Activated CD4-positive, CD25-positive, alpha-beta regulatory T cell treated with anti-CD3 and anti-CD28 coated beads, Interleukin-2, amount 50 U/mL, for 72 hours (primary cell): ENCODE data around the gene TAS1R2.

Source experiments
- DNase-seq: peaks from one replicate; pipeline ENCODE4 v3.0.0; 2021

The TAS1R2 gene

GRCh38 chr1:18819203-18819602, 40.3 kb downstream of the TAS1R2 start:
- no peak for DNase-seq

GRCh38 chr1:18817795-18818435, 41.5 kb downstream of the TAS1R2 start:
- no peak for DNase-seq

GRCh38 chr1:18817316-18817715, 42.1 kb downstream of the TAS1R2 start:
- no peak for DNase-seq

- DNase-seq = no peak
Observed at GRCh38 chr1:18816808-18817207, 42.7 kb downstream of the TAS1R2 start.

GRCh38 chr1:18814874-18815531, 44.5 kb downstream of the TAS1R2 start:
- no peak for DNase-seq

GRCh38 chr1:18814425-18814824, 45.0 kb downstream of the TAS1R2 start:
- no peak for DNase-seq

GRCh38 chr1:18812453-18812939, 47.0 kb downstream of the TAS1R2 start:
- no peak for DNase-seq

- no peak for DNase-seq
Observed at GRCh38 chr1:18811733-18812452, 47.6 kb downstream of the TAS1R2 start.

GRCh38 chr1:18809953-18810899, 49.2 kb downstream of the TAS1R2 start:
- no peak for DNase-seq

- DNase-seq = no peak
Observed at GRCh38 chr1:18808550-18808949, 50.9 kb downstream of the TAS1R2 start.

- no peak for DNase-seq
Observed at GRCh38 chr1:18807334-18808063, 52.0 kb downstream of the TAS1R2 start.

GRCh38 chr1:18805925-18806849, 53.3 kb downstream of the TAS1R2 start:
- DNase-seq = no peak

GRCh38 chr1:18805150-18805879, 54.1 kb downstream of the TAS1R2 start:
- no peak for DNase-seq

- no peak for DNase-seq
Observed at GRCh38 chr1:18803851-18804250, 55.6 kb downstream of the TAS1R2 start.

- no peak for DNase-seq
Observed at GRCh38 chr1:18803151-18803791, 56.2 kb downstream of the TAS1R2 start.

- no peak for DNase-seq
Observed at GRCh38 chr1:18802231-18802630, 57.2 kb downstream of the TAS1R2 start.

- DNase-seq = no peak
Observed at GRCh38 chr1:18800258-18800657, 59.2 kb downstream of the TAS1R2 start.

- DNase-seq = no peak
Observed at GRCh38 chr1:18799454-18799853, 60.0 kb downstream of the TAS1R2 start.

GRCh38 chr1:18798946-18799345, 60.5 kb downstream of the TAS1R2 start:
- no peak for DNase-seq

- DNase-seq = no peak
Observed at GRCh38 chr1:18798533-18798932, 60.9 kb downstream of the TAS1R2 start.
